NCI-H1105 (cell line): Measurements from ENCODE around the gene NR1H3.
A peak's percentile ranks its signal among the peaks of the same experiment; 100 is the strongest.

Experiments used
- DNase-seq: peaks from one replicate; lab custom pipeline; 2025; lab: John Stamatoyannopoulos, UW

The NR1H3 gene

GRCh38 chr11:47269829-47270305 lies 12.1 kb downstream of the NR1H3 start, which contains the start of gene MADD:
MADD (plus strand) TSS chr11:47270133.
- DNase-seq = peak; percentile 90

GRCh38 chr11:47270331-47271271 lies 12.8 kb downstream of the NR1H3 start:
- peak; percentile 21 for DNase-seq

GRCh38 chr11:47271328-47271727 lies 13.5 kb downstream of the NR1H3 start:
- no peak for DNase-seq

- DNase-seq = peak; percentile 61
Observed at GRCh38 chr11:47271961-47272661, 14.3 kb downstream of the NR1H3 start.

GRCh38 chr11:47272706-47273105 lies 14.9 kb downstream of the NR1H3 start:
- DNase-seq = no peak

GRCh38 chr11:47274495-47275235 lies 16.9 kb downstream of the NR1H3 start:
- no peak for DNase-seq

GRCh38 chr11:47276923-47277322 lies 19.1 kb downstream of the NR1H3 start:
- no peak for DNase-seq

GRCh38 chr11:47278058-47278457 lies 20.3 kb downstream of the NR1H3 start:
- DNase-seq = no peak

GRCh38 chr11:47278769-47279168 lies 21.0 kb downstream of the NR1H3 start:
- DNase-seq = no peak

- no peak for DNase-seq
Observed at GRCh38 chr11:47280099-47280498, 22.3 kb downstream of the NR1H3 start.

GRCh38 chr11:47280860-47281259 lies 23.1 kb downstream of the NR1H3 start:
- DNase-seq = no peak

GRCh38 chr11:47282462-47282861 lies 24.7 kb downstream of the NR1H3 start:
- no peak for DNase-seq

GRCh38 chr11:47284151-47284550 lies 26.4 kb downstream of the NR1H3 start:
- DNase-seq = no peak

- no peak for DNase-seq
Observed at GRCh38 chr11:47285969-47286770, 28.4 kb downstream of the NR1H3 start.

GRCh38 chr11:47288066-47288465 lies 30.3 kb downstream of the NR1H3 start:
- DNase-seq = no peak

GRCh38 chr11:47289856-47290255 lies 32.1 kb downstream of the NR1H3 start:
- no peak for DNase-seq

GRCh38 chr11:47295385-47295784 lies 37.6 kb downstream of the NR1H3 start:
- no peak for DNase-seq

- peak; percentile 82 for DNase-seq
Observed at GRCh38 chr11:47296045-47296444, 38.2 kb downstream of the NR1H3 start.

- DNase-seq = no peak
Observed at GRCh38 chr11:47299078-47299477, 41.3 kb downstream of the NR1H3 start.

GRCh38 chr11:47302853-47303252 lies 45.1 kb downstream of the NR1H3 start:
- no peak for DNase-seq

- DNase-seq = no peak
Observed at GRCh38 chr11:47305734-47306483, 48.1 kb downstream of the NR1H3 start.
